Right ventricle myocardium inferior (tissue), 1 donor: ENCODE measurements around the gene FREM1. TPM values are rescaled to one million over a fixed set of nuclear protein-coding genes. Genes with fewer than 3 reads are reported as not detected.

Experiments used
- ATAC-seq: fragments of 200-7000 bp; cut with Tn5 transposase; one replicate; pipeline ENCODE4 v1.9.1; 2020; ENCODE audit warnings: mild to moderate bottlenecking, moderate library complexity
- DNase-seq: peaks from one replicate; pipeline ENCODE4 v3.0.0; 2021; ENCODE audit errors: missing footprints
- intact Hi-C: fragments of 100-400 bp; cut with DNase I; formaldehyde crosslinking; loops from one replicate; pipeline ENCODE4 v1.11.0; 2022
- total RNA-seq: library from RNA; stranded (reverse); fragmentation: NEBNext Ultra II Directional; extraction: Animal tissue kit (Norgen Biotek cat#: 25700); gene quantifications from one replicate; pipeline ENCODE4 v1.2.1, GENCODE V29; 2021
- donor health status: DM: no; HTN: yes; CAD: no; lungs with severe emphysema.

FREM1 gene
- total RNA-seq, 1 donor from 2014 or later: 2.9 TPM

- DNase-seq: no peak
- intact Hi-C loops: no loop called here
- no peak for ATAC-seq
These were observed 121.4 kb downstream of the FREM1 start for GRCh38 chr9:14788846-14789245.

- ATAC-seq: no peak
- DNase-seq: no peak
- intact Hi-C loops: no loop called here
These were observed 126.9 kb downstream of the FREM1 start for GRCh38 chr9:14783358-14783757.

- intact Hi-C loops: no loop called here
- no peak for DNase-seq
- ATAC-seq: no peak
These were observed 127.8 kb downstream of the FREM1 start for GRCh38 chr9:14782286-14783051.

- DNase-seq (no peak), ATAC-seq (no peak)
- intact Hi-C loops: no loop called here
These were observed 129.5 kb downstream of the FREM1 start for GRCh38 chr9:14780693-14781092.

GRCh38 chr9:14780251-14780650 lies 130.0 kb downstream of the FREM1 start:
- ATAC-seq (peak; percentile 23), DNase-seq (no peak)
- intact Hi-C loops: no loop called here

- intact Hi-C loops: no loop called here
- ATAC-seq: no peak
- DNase-seq: no peak
These were observed 130.6 kb downstream of the FREM1 start for GRCh38 chr9:14779566-14780022.

- DNase-seq (no peak), ATAC-seq (no peak)
- intact Hi-C loops: no loop called here
These were observed 131.7 kb downstream of the FREM1 start for GRCh38 chr9:14778565-14778964.

- no peak for ATAC-seq
These were observed 134.3 kb downstream of the FREM1 start for GRCh38 chr9:14775917-14776316.

GRCh38 chr9:14770592-14770991 lies 139.6 kb downstream of the FREM1 start:
- DNase-seq (no peak), ATAC-seq (no peak)
- intact Hi-C loops: no loop called here

More at GRCh38 chr9:14775917-14776316, 134.3 kb downstream of the FREM1 start:
- intact Hi-C loops: no loop called here
- DNase-seq: no peak

- DNase-seq (no peak), ATAC-seq (peak; percentile 56)
- intact Hi-C loops: loop anchor here (5.0 kb wide), 3 partner anchors 152 to 1737 kb away; no protein-coding TSS in a partner anchor
These were observed 141.0 kb downstream of the FREM1 start for GRCh38 chr9:14769230-14769571.

GRCh38 chr9:14768405-14769229 lies 141.6 kb downstream of the FREM1 start:
- ATAC-seq (no peak), DNase-seq (no peak)
- intact Hi-C loops: loop anchor here (5.0 kb wide), 3 partner anchors 151 to 1736 kb away; no protein-coding TSS in a partner anchor

GRCh38 chr9:14766299-14766698 lies 143.9 kb downstream of the FREM1 start:
- intact Hi-C loops: loop anchor here (5.0 kb wide), 3 partner anchors 149 to 1734 kb away; no protein-coding TSS in a partner anchor
- no peak for ATAC-seq
- no peak for DNase-seq

- no peak for ATAC-seq
- no peak for DNase-seq
- intact Hi-C loops: no loop called here
These were observed 148.6 kb downstream of the FREM1 start for GRCh38 chr9:14761584-14761983.

GRCh38 chr9:14760060-14760459 lies 150.2 kb downstream of the FREM1 start:
- intact Hi-C loops: no loop called here
- ATAC-seq: no peak
- no peak for DNase-seq

- ATAC-seq (no peak), DNase-seq (no peak)
- intact Hi-C loops: no loop called here
These were observed 153.9 kb downstream of the FREM1 start for GRCh38 chr9:14756291-14756690.

- intact Hi-C loops: no loop called here
- ATAC-seq (no peak), DNase-seq (no peak)
These were observed 157.4 kb downstream of the FREM1 start for GRCh38 chr9:14752871-14753270.

- intact Hi-C loops: no loop called here
- peak; percentile 50 for DNase-seq
- ATAC-seq: peak; percentile 42
These were observed 158.0 kb downstream of the FREM1 start for GRCh38 chr9:14752271-14752670.

GRCh38 chr9:14750821-14751220 lies 159.4 kb downstream of the FREM1 start:
- DNase-seq (no peak), ATAC-seq (peak; percentile 60)
- intact Hi-C loops: no loop called here

- DNase-seq: no peak
- ATAC-seq: no peak
- intact Hi-C loops: no loop called here
These were observed 160.5 kb downstream of the FREM1 start for GRCh38 chr9:14749741-14750211.

GRCh38 chr9:14748373-14748772 lies 161.9 kb downstream of the FREM1 start:
- no peak for ATAC-seq
- intact Hi-C loops: no loop called here
- DNase-seq: no peak
